ENCODE data around the gene SBSN.
A peak's percentile ranks its signal among the peaks of the same experiment; 100 is the strongest.

Gene SBSN

DNA sequence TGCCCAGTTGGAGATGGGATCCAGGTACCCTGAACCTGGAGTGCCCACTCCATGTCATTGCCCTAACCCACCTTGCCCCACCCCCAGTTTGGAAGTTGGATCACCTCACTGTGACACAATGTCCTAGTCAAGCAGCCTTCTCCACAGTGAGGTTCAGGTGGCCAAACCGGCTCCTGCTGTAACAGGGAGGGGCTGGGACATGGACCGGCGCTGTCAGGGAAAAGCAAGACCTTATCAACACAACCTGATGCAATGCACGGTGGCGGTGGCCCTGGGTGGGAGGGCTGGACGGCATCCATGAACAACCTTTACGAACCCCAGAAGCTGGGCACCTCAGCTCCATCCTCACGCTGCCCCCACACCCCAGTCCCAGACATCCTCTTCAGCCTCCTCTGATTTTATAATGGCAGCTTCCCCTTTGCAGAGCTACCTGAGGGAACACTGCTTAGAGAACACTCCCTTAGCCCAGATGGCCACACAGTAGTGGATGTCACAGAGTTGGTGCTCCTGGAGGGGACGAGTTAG, 36.2 kb downstream of the SBSN start:
- H3K4me3 ChIP-seq = no peak overlapping the region
- H3K36me3 ChIP-seq = peaks cover 0 to 2% (median 0%) of the 10 kb centered on the region in 3 donors
- intact Hi-C loops (cut with DNase I; ENCODE audit: low total_unique reads) = loop anchor here (5.0 kb wide), 1 partner anchor 220 kb away; no protein-coding TSS in a partner anchor
- H3K27me3 ChIP-seq = peaks cover 0 to 43% of the 10 kb centered on the region in 2 donors
- TF ChIP-seq, protein P1, sequence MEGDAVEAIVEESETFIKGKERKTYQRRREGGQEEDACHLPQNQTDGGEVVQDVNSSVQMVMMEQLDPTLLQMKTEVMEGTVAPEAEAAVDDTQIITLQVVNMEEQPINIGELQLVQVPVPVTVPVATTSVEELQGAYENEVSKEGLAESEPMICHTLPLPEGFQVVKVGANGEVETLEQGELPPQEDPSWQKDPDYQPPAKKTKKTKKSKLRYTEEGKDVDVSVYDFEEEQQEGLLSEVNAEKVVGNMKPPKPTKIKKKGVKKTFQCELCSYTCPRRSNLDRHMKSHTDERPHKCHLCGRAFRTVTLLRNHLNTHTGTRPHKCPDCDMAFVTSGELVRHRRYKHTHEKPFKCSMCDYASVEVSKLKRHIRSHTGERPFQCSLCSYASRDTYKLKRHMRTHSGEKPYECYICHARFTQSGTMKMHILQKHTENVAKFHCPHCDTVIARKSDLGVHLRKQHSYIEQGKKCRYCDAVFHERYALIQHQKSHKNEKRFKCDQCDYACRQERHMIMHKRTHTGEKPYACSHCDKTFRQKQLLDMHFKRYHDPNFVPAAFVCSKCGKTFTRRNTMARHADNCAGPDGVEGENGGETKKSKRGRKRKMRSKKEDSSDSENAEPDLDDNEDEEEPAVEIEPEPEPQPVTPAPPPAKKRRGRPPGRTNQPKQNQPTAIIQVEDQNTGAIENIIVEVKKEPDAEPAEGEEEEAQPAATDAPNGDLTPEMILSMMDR (IDR thresholded peaks at IDR 0.05) = no peak
- H3K4me1 ChIP-seq = peaks cover 0 to 9% (median 4%) of the 10 kb centered on the region in 4 donors
- DNase-seq = peak in 1 of 2 donors; percentile 64
- H3K27ac ChIP-seq = no peak overlapping the region
- no peaks in the 10 kb centered on the region for H3K9me3 ChIP-seq

DNA sequence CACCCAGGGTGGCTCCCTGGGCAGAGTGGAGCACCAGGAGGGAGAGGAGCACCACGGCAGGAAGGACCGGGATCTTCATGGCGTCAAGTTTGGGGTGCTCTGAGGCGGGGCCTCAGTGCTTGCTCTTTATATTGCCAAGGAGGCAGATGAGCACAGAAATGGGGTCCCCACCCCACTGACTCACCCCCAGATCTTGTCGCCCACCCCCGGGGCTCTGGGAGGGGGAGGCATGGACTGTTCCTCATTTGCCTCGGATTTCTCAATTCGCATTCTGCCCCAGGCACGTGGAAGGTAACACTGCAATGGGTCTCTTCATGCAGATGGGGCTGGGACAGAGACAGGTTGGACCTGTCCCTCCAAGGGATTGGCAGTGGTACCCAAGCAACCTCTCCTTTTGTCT, 37.7 kb downstream of the SBSN start, which contains the start of gene KRTDAP:
KRTDAP (minus strand) TSS at position 101 of the 400 bp plus-strand sequence; CDS start at position 79, 22 bp downstream.
- H3K4me3 ChIP-seq = no peak within 1 kb of the TSS
- TF ChIP-seq, protein P1 (IDR thresholded peaks at IDR 0.05) = no peak
- intact Hi-C loops (cut with DNase I; ENCODE audit: low total_unique reads) = loop anchor here (5.0 kb wide), 1 partner anchor 218 kb away; no protein-coding TSS in a partner anchor
- no peaks in the 10 kb centered on the region for H3K9me3 ChIP-seq
- peaks cover 0 to 40% of the 10 kb centered on the region in 2 donors for H3K27me3 ChIP-seq
- DNase-seq = no peak
- no peak within 1 kb of the TSS for H3K27ac ChIP-seq
- H3K4me1 ChIP-seq = peaks cover 0 to 5% (median 3%) of the 10 kb centered on the region in 4 donors
- no peaks in the 10 kb centered on the region for H3K36me3 ChIP-seq

DNA sequence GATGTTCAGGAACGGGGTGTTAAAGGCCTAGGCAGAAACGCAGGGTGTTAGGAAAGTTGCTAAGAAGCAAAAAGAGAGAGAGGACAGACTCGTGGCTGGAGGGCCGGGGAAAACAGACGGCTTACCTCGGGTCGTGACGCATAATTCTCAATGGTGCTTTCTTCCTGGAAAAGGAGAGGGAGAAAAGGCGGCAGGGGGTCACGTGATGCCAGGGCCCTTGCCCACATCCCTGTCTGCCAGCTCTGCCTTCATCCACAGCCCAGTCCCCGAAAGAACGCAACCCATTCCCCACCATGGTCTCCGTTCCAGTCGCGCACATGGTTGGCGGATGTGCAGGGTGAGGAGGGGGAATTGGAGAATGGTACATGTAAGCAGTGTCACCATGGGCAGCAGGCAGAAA, 39.4 kb downstream of the SBSN start:
- Histone ChIP-seq H3K4me3 (no peak overlapping the region), H3K27ac (no peak overlapping the region), H3K36me3 (no peaks in the 10 kb centered on the region), H3K9me3 (no peaks in the 10 kb centered on the region), H3K27me3 (peaks cover 0 to 29% of the 10 kb centered on the region in 2 donors), H3K4me1 (no peaks in the 10 kb centered on the region)
- TF ChIP-seq, protein P1 (IDR thresholded peaks at IDR 0.05) = no peak
- intact Hi-C loops (cut with DNase I; ENCODE audit: low total_unique reads) = no loop called here
- DNase-seq = no peak

DNA sequence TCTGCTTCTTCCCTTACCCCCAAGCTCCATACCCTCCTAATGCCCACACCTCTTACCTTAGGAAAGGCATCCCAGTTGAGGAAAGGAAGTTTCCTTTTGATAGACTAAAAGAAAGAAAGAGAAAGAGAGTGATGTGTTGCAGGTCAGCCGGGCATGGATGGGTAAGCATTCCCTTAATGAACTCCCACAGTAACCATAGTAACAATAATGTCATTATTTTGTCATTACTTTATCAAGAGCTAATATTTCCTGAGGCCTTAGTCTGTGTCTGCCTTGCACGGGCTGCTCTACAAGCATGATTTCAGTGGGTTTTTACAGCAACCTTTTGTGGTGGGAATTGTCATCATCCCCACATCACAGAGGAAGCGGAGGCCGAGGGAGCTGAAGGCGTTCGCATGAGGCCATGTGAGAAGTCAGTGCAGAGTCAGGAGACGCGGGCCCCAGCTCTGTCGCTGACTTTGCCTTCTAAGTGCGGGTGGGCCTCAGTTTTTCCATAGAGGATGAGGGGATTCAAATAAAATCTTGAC, 40.4 kb downstream of the SBSN start:
- no peak overlapping the region for H3K27ac ChIP-seq
- H3K4me1 ChIP-seq = no peaks in the 10 kb centered on the region
- no peaks in the 10 kb centered on the region for H3K9me3 ChIP-seq
- no peak overlapping the region for H3K4me3 ChIP-seq
- intact Hi-C loops (cut with DNase I; ENCODE audit: low total_unique reads) = no loop called here
- peaks cover 0 to 26% of the 10 kb centered on the region in 2 donors for H3K27me3 ChIP-seq
- no peak for DNase-seq
- TF ChIP-seq, protein P1 (IDR thresholded peaks at IDR 0.05) = no peak
- H3K36me3 ChIP-seq = no peaks in the 10 kb centered on the region

DNA sequence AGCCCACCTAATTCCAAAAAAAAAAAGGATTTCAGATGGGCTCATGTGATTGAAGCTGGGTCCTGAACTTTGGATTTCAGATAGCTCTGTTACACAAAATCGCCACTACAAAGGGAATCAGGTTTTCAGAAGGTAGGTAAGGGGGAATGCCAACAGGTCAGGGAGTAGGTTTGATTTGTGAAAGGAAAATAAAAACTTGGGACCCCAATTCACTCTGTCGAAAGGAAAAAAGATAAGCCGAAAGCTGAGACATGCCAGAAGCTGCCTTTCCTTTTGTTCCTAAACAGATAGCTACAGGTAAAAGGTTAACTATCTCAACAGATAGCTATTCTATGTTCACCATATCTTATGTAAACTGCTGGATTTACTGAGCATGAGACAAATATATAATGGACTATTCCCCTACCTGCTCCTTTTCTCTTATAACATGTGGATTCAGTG, 41.8 kb downstream of the SBSN start:
- no peak for DNase-seq
- Histone ChIP-seq H3K36me3 (no peaks in the 10 kb centered on the region), H3K27me3 (peaks cover 0 to 19% of the 10 kb centered on the region in 2 donors), H3K4me1 (no peaks in the 10 kb centered on the region), H3K9me3 (no peaks in the 10 kb centered on the region), H3K4me3 (no peak overlapping the region), H3K27ac (no peak overlapping the region)
- TF ChIP-seq, protein P1 (IDR thresholded peaks at IDR 0.05) = no peak
- intact Hi-C loops (cut with DNase I; ENCODE audit: low total_unique reads) = no loop called here

Measured in tibial artery (tissue), 4 donors.